Nephron (organoid): ENCODE results near the gene ADIPOR2.

Experiments
- H3K27ac Mint-ChIP-seq, 3 experiments: 2 replicates each; pipeline ENCODE4 v1.8.0; 2020; ENCODE audit warnings: mixed read lengths in 3 of 3, mild to moderate bottlenecking in 2 of 3, moderate library complexity in 1 of 3
- H3K27me3 Mint-ChIP-seq: 2 replicates; pipeline ENCODE4 v1.8.0; 2021; ENCODE audit warnings: low read depth, mild to moderate bottlenecking, moderate library complexity, mixed read lengths
- H3K36me3 Mint-ChIP-seq: 2 replicates; pipeline ENCODE4 v1.8.0; 2020; ENCODE audit warnings: low read depth, mixed read lengths
- H3K4me1 Mint-ChIP-seq: 2 replicates; pipeline ENCODE4 v1.8.0; 2020; ENCODE audit warnings: mixed read lengths
- H3K4me3 Mint-ChIP-seq, 3 experiments: 2 replicates each; pipeline ENCODE4 v1.8.0; 2020; ENCODE audit warnings: mild to moderate bottlenecking in 3 of 3, mixed read lengths in 3 of 3, moderate library complexity in 2 of 3
- H3K9me3 Mint-ChIP-seq: 2 replicates; pipeline ENCODE4 v1.8.0; 2020; ENCODE audit warnings: mixed read lengths
- CTCF ChIP-seq, 3 experiments: fragments of 200-600 bp; sonication (generic); IDR thresholded peaks; one replicate each; pipeline ENCODE4 v1.5.0; 2021; ENCODE audit warnings: antibody characterized with exemption in 3 of 3; ENCODE audit not compliant: unreplicated experiment in 3 of 3

The ADIPOR2 gene

GRCh38 chr12:1808798-1809480, 118.1 kb downstream of the ADIPOR2 start:
- H3K27ac Mint-ChIP-seq = no peak overlapping the region

GRCh38 chr12:1809591-1810190, 118.8 kb downstream of the ADIPOR2 start:
- no peak overlapping the region for H3K27ac Mint-ChIP-seq
- no peaks in the 10 kb centered on the region for H3K9me3 Mint-ChIP-seq
- TF ChIP-seq CTCF (IDR thresholded peaks at IDR 0.05; ENCODE audit: unreplicated experiment in 3 of 3) = no peak

More at GRCh38 chr12:1808798-1809480, 118.1 kb downstream of the ADIPOR2 start:
- Mint-ChIP-seq H3K27me3 (peaks cover 11% of the 10 kb centered on the region), H3K9me3 (no peaks in the 10 kb centered on the region), H3K4me1 (peaks cover 6% of the 10 kb centered on the region), H3K4me3 (no peak overlapping the region), H3K36me3 (no peaks in the 10 kb centered on the region)
- TF ChIP-seq CTCF (IDR thresholded peaks at IDR 0.05; ENCODE audit: unreplicated experiment in 3 of 3) = no peak

GRCh38 chr12:1810201-1810930, 119.5 kb downstream of the ADIPOR2 start:
- H3K4me1 Mint-ChIP-seq = no peaks in the 10 kb centered on the region
- TF ChIP-seq CTCF (IDR thresholded peaks at IDR 0.05; ENCODE audit: unreplicated experiment in 3 of 3) = no peak
- no peaks in the 10 kb centered on the region for H3K9me3 Mint-ChIP-seq
- H3K4me3 Mint-ChIP-seq = no peak overlapping the region
- no peaks in the 10 kb centered on the region for H3K36me3 Mint-ChIP-seq
- peaks cover 15% of the 10 kb centered on the region for H3K27me3 Mint-ChIP-seq
- H3K27ac Mint-ChIP-seq = no peak overlapping the region

More at GRCh38 chr12:1809591-1810190, 118.8 kb downstream of the ADIPOR2 start:
- Mint-ChIP-seq H3K4me1 (peaks cover under 1% of the 10 kb centered on the region), H3K27me3 (peaks cover 12% of the 10 kb centered on the region), H3K4me3 (no peak overlapping the region), H3K36me3 (no peaks in the 10 kb centered on the region)

GRCh38 chr12:1810931-1811280, 120.0 kb downstream of the ADIPOR2 start:
- no peak overlapping the region for H3K27ac Mint-ChIP-seq
- H3K9me3 Mint-ChIP-seq = no peaks in the 10 kb centered on the region
- peaks cover 19% of the 10 kb centered on the region for H3K27me3 Mint-ChIP-seq

GRCh38 chr12:1811281-1811947, 120.5 kb downstream of the ADIPOR2 start:
- no peaks in the 10 kb centered on the region for H3K36me3 Mint-ChIP-seq
- H3K4me1 Mint-ChIP-seq = no peaks in the 10 kb centered on the region
- no peak for TF ChIP-seq CTCF (IDR thresholded peaks at IDR 0.05; ENCODE audit: unreplicated experiment in 3 of 3)
- no peak overlapping the region for H3K27ac Mint-ChIP-seq
- H3K27me3 Mint-ChIP-seq = peaks cover 20% of the 10 kb centered on the region
- no peak overlapping the region for H3K4me3 Mint-ChIP-seq
- no peaks in the 10 kb centered on the region for H3K9me3 Mint-ChIP-seq

More at GRCh38 chr12:1810931-1811280, 120.0 kb downstream of the ADIPOR2 start:
- Mint-ChIP-seq H3K4me3 (no peak overlapping the region), H3K4me1 (no peaks in the 10 kb centered on the region), H3K36me3 (no peaks in the 10 kb centered on the region)
- TF ChIP-seq CTCF (IDR thresholded peaks at IDR 0.05; ENCODE audit: unreplicated experiment in 3 of 3) = no peak
